K562 (cell line): ENCODE data around the gene SLC10A4. TPM values are rescaled to one million over a fixed set of nuclear protein-coding genes. Genes with fewer than 3 reads are reported as not detected.

Experiments used
- ATAC-seq: fragments of 200-7000 bp; cut with Tn5 transposase; 3 replicates; pipeline ENCODE4 v1.9.1; 2020; ENCODE audit warnings: moderate library complexity
- BruUV-seq: library from RNA; stranded (reverse); fragments of 400-500 nt; replicated peaks from 2 replicates; lab custom pipeline; 2021; lab: Mats Ljungman, UMichigan
- CTCF ChIA-PET: fragments of 300-600 bp; formaldehyde crosslinking; extraction: SDS; loops from one replicate; lab custom pipeline; 2021; ENCODE audit warnings: low intra/inter-chr PET ratio; lab: Yijun Ruan, JAX
- POLR2A ChIA-PET: fragments of 300-600, 350-650 bp; sonication (Branson Sonifier 250); formaldehyde crosslinking; extraction: SDS; loops from one replicate; lab custom pipeline; 2021; ENCODE audit warnings: antibody characterized with exemption, inconsistent platforms; lab: Yijun Ruan, JAX
- DNase-seq, 4 experiments: peaks; one replicate each; pipeline versions ENCODE4 v3.0.0 to v3.0.0-alpha.2; 2011 to 2018; ENCODE audit warnings: low spot score in 3 of 4, mixed read lengths in 3 of 4; ENCODE audit errors: extremely low read depth in 1 of 4
- FAIRE-seq: peaks from 2 replicates; lab custom pipeline; 2011; peaks lifted over from hg19 to GRCh38; lab: Jason Lieb, UNC
- H2AFZ ChIP-seq: 2 replicates; pipeline ENCODE4 v1.6.0; 2011; ENCODE audit warnings: low read depth, low read length, control low read depth, inconsistent platforms
- H3K27ac ChIP-seq: fragments of 200-600 bp; 3 replicates; pipeline ENCODE4 v1.8.0; 2011; ENCODE audit warnings: low read depth, mild to moderate bottlenecking, control low read depth, inconsistent platforms, low read length, moderate library complexity, mixed read lengths; ENCODE audit errors: extremely low read depth
- H3K27me3 ChIP-seq, 2 experiments: fragments of 300-600 bp in 1 of 2; 2 replicates in 1 of 2; 3 replicates in 1 of 2; pipeline versions ENCODE4 v1.6.0 to v1.8.0; 2011; ENCODE audit warnings: inconsistent platforms in 2 of 2, low read length in 2 of 2, mild to moderate bottlenecking in 1 of 2, mixed read lengths in 1 of 2, moderate library complexity in 1 of 2; ENCODE audit not compliant: control insufficient read depth in 2 of 2, insufficient read depth in 2 of 2
- H3K36me3 ChIP-seq: fragments of 300-600 bp; 3 replicates; pipeline ENCODE4 v1.8.0; 2011; ENCODE audit warnings: mild to moderate bottlenecking, low read length, inconsistent platforms; ENCODE audit not compliant: control insufficient read depth, insufficient read depth
- H3K4me1 ChIP-seq, 2 experiments: fragments of 200-600 bp in 1 of 2; replicated peaks in 1 of 2; 2 replicates in 1 of 2; 3 replicates in 1 of 2; pipeline versions ENCODE4 v1.5.1 to v1.8.0; 2011; ENCODE audit warnings: inconsistent platforms in 2 of 2, low read length in 2 of 2, mild to moderate bottlenecking in 1 of 2, mixed read lengths in 1 of 2, moderate library complexity in 1 of 2; ENCODE audit not compliant: control insufficient read depth in 2 of 2, insufficient read depth in 2 of 2
- H3K4me2 ChIP-seq: 2 replicates; pipeline ENCODE4 v1.6.1; 2011; ENCODE audit warnings: low read length, control low read depth, inconsistent platforms, mixed read lengths; ENCODE audit not compliant: insufficient read depth
- H3K4me3 ChIP-seq: fragments of 200-600 bp; sonication (generic), shearing (Covaris generic); 2 replicates; pipeline ENCODE4 v1.5.1; 2016; ENCODE audit warnings: control low read depth, inconsistent platforms
- H3K79me2 ChIP-seq: fragments of 200-600 bp; 3 replicates; pipeline ENCODE4 v1.8.0; 2011; ENCODE audit warnings: low read length, inconsistent platforms; ENCODE audit not compliant: control insufficient read depth, insufficient read depth
- H3K9ac ChIP-seq, 2 experiments: 2 replicates each; pipeline versions ENCODE4 v1.6.0 to v1.6.1; 2011; ENCODE audit warnings: low read depth in 2 of 2, low read length in 2 of 2, control low read depth in 1 of 2, inconsistent platforms in 1 of 2, mild to moderate bottlenecking in 1 of 2, mixed read lengths in 1 of 2; ENCODE audit not compliant: insufficient read depth in 1 of 2
- H3K9me1 ChIP-seq: one replicate; pipeline ENCODE4 v1.6.0; 2011; ENCODE audit warnings: inconsistent platforms, mild to moderate bottlenecking, low read length, moderate library complexity; ENCODE audit not compliant: control insufficient read depth, insufficient read depth
- H3K9me3 ChIP-seq: replicated peaks from 2 replicates; pipeline ENCODE4 v1.5.1; 2011; ENCODE audit warnings: low read depth, low read length, inconsistent platforms; ENCODE audit not compliant: control insufficient read depth, insufficient read depth
- H4K20me1 ChIP-seq: replicated peaks from 2 replicates; pipeline ENCODE4 v1.6.1; 2011; ENCODE audit warnings: low read length, inconsistent platforms, mixed read lengths; ENCODE audit not compliant: control insufficient read depth, insufficient read depth
- AFF1 ChIP-seq, 2 experiments: fragments of 450-650 bp; IDR thresholded peaks; 2 replicates each; pipeline ENCODE4 v1.6.1; 2018; ENCODE audit warnings: mild to moderate bottlenecking in 2 of 2, low read depth in 1 of 2; ENCODE audit not compliant: partially characterized antibody in 2 of 2
- CCNT2 ChIP-seq: IDR thresholded peaks from 2 replicates; pipeline ENCODE4 v1.6.1; 2011; ENCODE audit warnings: borderline replicate concordance, low read depth, mild to moderate bottlenecking, moderate library complexity, mixed read lengths, low read length; ENCODE audit not compliant: insufficient read length; ENCODE audit errors: extremely low read depth
- NFIC ChIP-seq: fragments of 450-650 bp; IDR thresholded peaks from 2 replicates; pipeline ENCODE4 v1.6.1; 2017; ENCODE audit warnings: mild to moderate bottlenecking, inconsistent platforms
- NFIX ChIP-seq: fragments of 250-450 bp; sonication (Bioruptor Pico); IDR thresholded peaks from 2 replicates; pipeline ENCODE4 v1.4.0; 2020; ENCODE audit warnings: low read depth, mild to moderate bottlenecking, moderate library complexity
- POLR2B ChIP-seq: fragments of 450-650 bp; IDR thresholded peaks from 2 replicates; pipeline ENCODE4 v1.6.1; 2018; ENCODE audit warnings: low read depth; ENCODE audit not compliant: partially characterized antibody
- SUPT5H ChIP-seq: fragments of 450-650 bp; IDR thresholded peaks from 2 replicates; pipeline ENCODE4 v1.6.1; 2016
- WGBS: fragments of 100-300 bp; shearing (Covaris generic); methylation state at CpG from one replicate; pipeline ENCODE4 v1.1.6; 2016; ENCODE audit warnings: low coverage, mixed read lengths; ENCODE audit not compliant: insufficient coverage; ENCODE audit errors: missing lambda C conversion rate; 5-methylcytosine and 5-hydroxymethylcytosine counted together
- in situ Hi-C: fragments of 300-500 bp; cut with MboI; formaldehyde crosslinking; loops from 4 replicates; pipeline ENCODE4 v1.15.0; 2018; ENCODE audit warnings: inconsistent platforms, mixed read lengths
- intact Hi-C: fragments of 100-400 bp; cut with micrococcal nuclease; formaldehyde crosslinking; loops from 2 replicates; pipeline ENCODE4 v1.14.2; 2022
- polyA plus RNA-seq, 8 experiments: library from polyadenylated mRNA; depleted of rRNA in 4 of 8; stranded (reverse) in 5 of 8; unstranded in 3 of 8; fragments of >200 nt; fragmentation: Nextera tagmentation in 2 of 8; fragmentation: Illumina TruSeq in 1 of 8; extraction: Ambion mirVana in 2 of 8; extraction: Trizol in 1 of 8; gene quantifications; 2 replicates each; pipeline versions ENCODE4 v1.2.1 to v1.2.3, GENCODE V29; 2011 to 2014; ENCODE audit warnings: inconsistent platforms in 1 of 8, missing spikeins in 1 of 8
- total RNA-seq, 7 experiments: library from RNA; depleted of rRNA in 6 of 7; stranded (reverse); fragments of >200 nt in 6 of 7; fragmentation: Illumina TruSeq in 2 of 7; extraction: Trizol in 2 of 7; gene quantifications; 2 replicates each; pipeline versions ENCODE4 v1.2.1 to v1.2.3, GENCODE V29; 2011 to 2021; ENCODE audit warnings: low replicate concordance in 1 of 7

Gene SLC10A4
- total and polyA plus RNA-seq, 9 of the 15 experiments (the other 6 are each of a cell fraction or from before 2014, with no cell fraction given) = 2.5 to 16.9 (median 9.3) TPM

DNA sequence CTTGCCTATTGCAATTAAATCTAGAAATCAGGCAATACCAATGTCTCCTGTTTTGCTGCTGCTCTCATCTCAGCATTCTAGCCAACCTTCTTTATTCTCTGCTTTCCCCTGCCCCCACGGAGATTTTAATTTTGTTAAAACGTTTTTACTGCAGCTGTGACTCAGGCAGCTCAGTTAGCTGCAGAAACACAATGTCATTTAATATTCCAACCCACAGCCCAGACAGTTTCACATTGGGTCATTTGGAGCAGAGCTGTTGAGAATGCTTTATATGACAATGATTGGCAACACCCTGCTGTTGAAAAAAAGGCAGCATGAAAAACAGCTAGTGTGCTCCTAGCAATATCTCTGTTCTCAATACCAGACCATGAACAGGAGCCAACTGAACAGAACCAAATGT is 12.6 kb upstream of the SLC10A4 start (continued):
- TF ChIP-seq AFF1 (IDR thresholded peaks at IDR 0.05; ENCODE audit: low read depth in 1 of 2, partially characterized antibody in 2 of 2) = no peak
- no peak for TF ChIP-seq SUPT5H
- TF ChIP-seq, all 486 proteins: peak for 0

- Histone ChIP-seq H3K4me1 (peaks cover 0 to 10% of the 10 kb centered on the region in 2 experiments; a peak in 3 of 5 replicates), H3K4me2 (no peak overlapping the region), H2AFZ (no peak overlapping the region), H3K36me3 (no peaks in the 10 kb centered on the region), H3K9me3 (no peaks in the 10 kb centered on the region), H4K20me1 (no peaks in the 10 kb centered on the region), H3K9me1 (no peaks in the 10 kb centered on the region), H3K4me3 (no peak overlapping the region), H3K27ac (no peak overlapping the region), H3K27me3 (no peaks in the 10 kb centered on the region; a peak in 1 of 5 replicates), H3K79me2 (no peaks in the 10 kb centered on the region), H3K9ac (no peak overlapping the region)
- BruUV-seq = no TSS peak
- intact Hi-C loops (no loop called here), in situ Hi-C loops (no loop called here)
- TF ChIP-seq POLR2B = no peak
- no peak for TF ChIP-seq CCNT2
- peak; percentile 51 for TF ChIP-seq NFIX
- peak; percentile 79 for TF ChIP-seq NFIC
- ChIA-PET CTCF (no interaction called here), POLR2A (no interaction called here)
- DNase-seq (no peak), FAIRE-seq (no peak), ATAC-seq (no peak)
- 20% methylated on average over 1 of the region's 1 CpG for WGBS
These were observed 10.3 kb upstream of the SLC10A4 start for GRCh38 chr4:48472794-48473193.
